ENCODE results near the gene ATG2B.

ATG2B gene

DNA sequence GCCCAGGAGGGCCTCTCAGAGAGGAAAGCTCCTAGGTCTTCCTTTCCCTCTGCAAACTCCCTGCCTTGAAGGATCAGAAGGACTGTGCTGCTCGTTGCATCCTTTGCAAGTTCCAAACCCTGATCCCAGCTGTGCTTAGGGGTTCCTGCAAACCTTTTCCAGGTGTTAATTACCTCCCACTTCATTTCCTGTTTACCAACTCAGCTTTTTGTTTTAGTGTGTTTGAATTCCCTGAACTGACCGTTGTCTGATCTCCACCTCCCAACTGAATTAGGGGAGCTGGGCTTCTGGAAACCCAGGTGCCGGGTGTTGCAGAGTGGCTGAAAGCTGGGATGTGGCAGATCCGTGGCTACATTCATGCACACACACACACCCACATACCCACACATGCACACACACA, 127.7 kb downstream of the ATG2B start:
- Histone ChIP-seq H2AFZ (ENCODE audit: low read length) (no peak overlapping the region), H3K4me1 (ENCODE audit: insufficient read depth, low read length, severe bottlenecking) (no peaks in the 10 kb centered on the region), H3K27me3 (ENCODE audit: insufficient read depth, low read length) (peaks cover 7% of the 10 kb centered on the region; the same call in 1 of the 2 replicates), H3K27ac (ENCODE audit: low read depth, low read length, poor library complexity, severe bottlenecking) (no peak overlapping the region), H3K4me2 (ENCODE audit: low read length) (no peak overlapping the region), H3K9ac (ENCODE audit: low read length) (no peak overlapping the region), H3K9me2 (ENCODE audit: low read depth, low read length) (no peaks in the 10 kb centered on the region), H4K20me1 (ENCODE audit: insufficient read depth, low read length) (no peaks in the 10 kb centered on the region), H3F3A (ENCODE audit: insufficient read depth, low read length) (no peaks in the 10 kb centered on the region), H3K36me3 (ENCODE audit: insufficient read depth, low read length) (no peaks in the 10 kb centered on the region), H3K4me3 (ENCODE audit: low read depth, low read length, poor library complexity, severe bottlenecking) (no peak overlapping the region), H3K9me3 (ENCODE audit: low read length) (no peaks in the 10 kb centered on the region), H3K79me2 (ENCODE audit: insufficient read depth, low read length) (no peaks in the 10 kb centered on the region)
- TF ChIP-seq, protein P1, sequence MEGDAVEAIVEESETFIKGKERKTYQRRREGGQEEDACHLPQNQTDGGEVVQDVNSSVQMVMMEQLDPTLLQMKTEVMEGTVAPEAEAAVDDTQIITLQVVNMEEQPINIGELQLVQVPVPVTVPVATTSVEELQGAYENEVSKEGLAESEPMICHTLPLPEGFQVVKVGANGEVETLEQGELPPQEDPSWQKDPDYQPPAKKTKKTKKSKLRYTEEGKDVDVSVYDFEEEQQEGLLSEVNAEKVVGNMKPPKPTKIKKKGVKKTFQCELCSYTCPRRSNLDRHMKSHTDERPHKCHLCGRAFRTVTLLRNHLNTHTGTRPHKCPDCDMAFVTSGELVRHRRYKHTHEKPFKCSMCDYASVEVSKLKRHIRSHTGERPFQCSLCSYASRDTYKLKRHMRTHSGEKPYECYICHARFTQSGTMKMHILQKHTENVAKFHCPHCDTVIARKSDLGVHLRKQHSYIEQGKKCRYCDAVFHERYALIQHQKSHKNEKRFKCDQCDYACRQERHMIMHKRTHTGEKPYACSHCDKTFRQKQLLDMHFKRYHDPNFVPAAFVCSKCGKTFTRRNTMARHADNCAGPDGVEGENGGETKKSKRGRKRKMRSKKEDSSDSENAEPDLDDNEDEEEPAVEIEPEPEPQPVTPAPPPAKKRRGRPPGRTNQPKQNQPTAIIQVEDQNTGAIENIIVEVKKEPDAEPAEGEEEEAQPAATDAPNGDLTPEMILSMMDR (IDR thresholded peaks at IDR 0.05; ENCODE audit: low read length), result no peak
- no peak for TF ChIP-seq EZH2 (IDR thresholded peaks at IDR 0.05; ENCODE audit: borderline replicate concordance, low read length)

DNA sequence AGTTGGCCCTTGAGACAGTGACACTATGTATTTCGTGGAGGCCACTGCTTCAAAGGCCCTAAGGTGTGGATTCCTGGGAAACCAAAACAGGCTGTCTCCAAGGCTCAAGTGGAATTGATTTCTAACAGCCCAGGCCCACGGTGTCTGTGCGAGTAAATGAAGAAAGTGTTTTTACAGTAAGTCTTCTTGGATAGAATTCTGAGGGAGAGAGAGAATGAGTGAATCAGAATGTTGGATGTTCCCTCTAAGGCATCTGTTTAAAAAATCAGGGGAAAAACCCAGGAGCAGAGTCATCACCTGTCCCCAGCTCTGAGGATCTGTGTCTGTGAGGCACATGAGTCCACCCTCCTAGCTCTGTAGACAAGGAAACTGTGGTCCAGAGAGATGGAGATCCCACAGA, 129.5 kb downstream of the ATG2B start:
- no peak for TF ChIP-seq EZH2 (IDR thresholded peaks at IDR 0.05; ENCODE audit: borderline replicate concordance, low read length)
- TF ChIP-seq, protein P1 (IDR thresholded peaks at IDR 0.05; ENCODE audit: low read length), result no peak
- Histone ChIP-seq H4K20me1 (ENCODE audit: insufficient read depth, low read length) (no peaks in the 10 kb centered on the region), H3K27ac (ENCODE audit: low read depth, low read length, poor library complexity, severe bottlenecking) (no peak overlapping the region), H3K9ac (ENCODE audit: low read length) (no peak overlapping the region), H3K36me3 (ENCODE audit: insufficient read depth, low read length) (no peaks in the 10 kb centered on the region), H2AFZ (ENCODE audit: low read length) (no peak overlapping the region), H3K4me1 (ENCODE audit: insufficient read depth, low read length, severe bottlenecking) (no peaks in the 10 kb centered on the region), H3K27me3 (ENCODE audit: insufficient read depth, low read length) (peaks cover 7% of the 10 kb centered on the region; the same call in 1 of the 2 replicates), H3K4me3 (ENCODE audit: low read depth, low read length, poor library complexity, severe bottlenecking) (no peak overlapping the region), H3K4me2 (ENCODE audit: low read length) (no peak overlapping the region), H3K79me2 (ENCODE audit: insufficient read depth, low read length) (no peaks in the 10 kb centered on the region), H3K9me3 (ENCODE audit: low read length) (no peaks in the 10 kb centered on the region), H3K9me2 (ENCODE audit: low read depth, low read length) (no peaks in the 10 kb centered on the region), H3F3A (ENCODE audit: insufficient read depth, low read length) (no peaks in the 10 kb centered on the region)

DNA sequence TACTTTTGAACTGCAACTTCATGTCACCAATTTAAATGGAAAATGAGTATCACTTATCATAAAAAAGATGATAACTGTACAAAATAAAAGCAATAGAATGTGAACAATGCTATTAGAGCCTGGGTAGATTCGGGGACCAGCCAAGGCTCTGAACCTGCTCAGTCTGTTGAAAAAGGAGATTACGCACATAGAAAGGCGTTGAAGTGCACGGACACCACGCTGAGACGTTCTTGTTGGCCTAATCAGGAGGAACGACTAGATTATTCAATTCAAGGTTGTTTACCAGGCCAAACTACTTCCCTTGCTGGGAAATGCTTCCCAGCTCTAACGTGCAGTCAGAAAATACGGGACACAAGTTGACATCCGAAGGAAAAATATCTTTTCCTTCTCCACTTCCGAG, 130.6 kb downstream of the ATG2B start:
- Histone ChIP-seq H3K4me3 (ENCODE audit: low read depth, low read length, poor library complexity, severe bottlenecking) (no peak overlapping the region), H3K27me3 (ENCODE audit: insufficient read depth, low read length) (peaks cover 7% of the 10 kb centered on the region; the same call in 1 of the 2 replicates), H3F3A (ENCODE audit: insufficient read depth, low read length) (no peaks in the 10 kb centered on the region), H4K20me1 (ENCODE audit: insufficient read depth, low read length) (no peaks in the 10 kb centered on the region), H3K36me3 (ENCODE audit: insufficient read depth, low read length) (no peaks in the 10 kb centered on the region), H3K4me1 (ENCODE audit: insufficient read depth, low read length, severe bottlenecking) (no peaks in the 10 kb centered on the region), H3K9me3 (ENCODE audit: low read length) (no peaks in the 10 kb centered on the region), H3K4me2 (ENCODE audit: low read length) (no peak overlapping the region), H3K9me2 (ENCODE audit: low read depth, low read length) (no peaks in the 10 kb centered on the region), H2AFZ (ENCODE audit: low read length) (no peak overlapping the region), H3K27ac (ENCODE audit: low read depth, low read length, poor library complexity, severe bottlenecking) (no peak overlapping the region), H3K79me2 (ENCODE audit: insufficient read depth, low read length) (no peaks in the 10 kb centered on the region), H3K9ac (ENCODE audit: low read length) (no peak overlapping the region)
- TF ChIP-seq, protein P1 (IDR thresholded peaks at IDR 0.05; ENCODE audit: low read length), result no peak
- no peak for TF ChIP-seq EZH2 (IDR thresholded peaks at IDR 0.05; ENCODE audit: borderline replicate concordance, low read length)

Measured in OCI-LY1 (cell line).